BJ (cell line): Measurements from ENCODE around the gene GRB10. TPM values are rescaled to one million over a fixed set of nuclear protein-coding genes. Genes with fewer than 3 reads are reported as not detected.

Source experiments
- CTCF ChIA-PET: fragments of 350-600 bp; formaldehyde crosslinking; extraction: SDS; loops from one replicate; lab custom pipeline; 2021; ENCODE audit warnings: antibody characterized with exemption, inconsistent platforms; lab: Yijun Ruan, JAX
- POLR2A ChIA-PET: fragments of 300-600 bp; sonication (Branson Sonifier 250); formaldehyde crosslinking; extraction: SDS; loops from one replicate; lab custom pipeline; 2021; ENCODE audit warnings: antibody characterized with exemption; lab: Charles Lee
- DNase-seq: peaks from one replicate; pipeline ENCODE4 v3.0.0-alpha.2; 2011; ENCODE audit warnings: low read depth
- H3K27me3 ChIP-seq: 2 replicates; pipeline ENCODE4 v1.6.0; 2011; ENCODE audit warnings: low read length; ENCODE audit not compliant: control insufficient read depth, insufficient read depth
- H3K36me3 ChIP-seq: 2 replicates; pipeline ENCODE4 v1.5.1; 2011; ENCODE audit warnings: low read length; ENCODE audit not compliant: control insufficient read depth, insufficient read depth
- H3K4me3 ChIP-seq: 2 replicates; pipeline ENCODE4 v1.5.1; 2011; ENCODE audit warnings: low read depth, mild to moderate bottlenecking, control low read depth, low read length
- CTCF ChIP-seq: IDR thresholded peaks from 2 replicates; pipeline ENCODE4 v1.5.1; 2011; ENCODE audit warnings: low read depth, mild to moderate bottlenecking, control low read depth, inconsistent platforms, low read length, moderate library complexity; ENCODE audit not compliant: insufficient read depth
- polyA plus RNA-seq: library from polyadenylated mRNA; depleted of rRNA; stranded (reverse); fragments of >200 nt; gene quantifications from 2 replicates; pipeline ENCODE4 v1.2.3, GENCODE V29; 2011

The GRB10 gene
- polyA plus RNA-seq, 1 experiment, result 8.5 TPM

DNA sequence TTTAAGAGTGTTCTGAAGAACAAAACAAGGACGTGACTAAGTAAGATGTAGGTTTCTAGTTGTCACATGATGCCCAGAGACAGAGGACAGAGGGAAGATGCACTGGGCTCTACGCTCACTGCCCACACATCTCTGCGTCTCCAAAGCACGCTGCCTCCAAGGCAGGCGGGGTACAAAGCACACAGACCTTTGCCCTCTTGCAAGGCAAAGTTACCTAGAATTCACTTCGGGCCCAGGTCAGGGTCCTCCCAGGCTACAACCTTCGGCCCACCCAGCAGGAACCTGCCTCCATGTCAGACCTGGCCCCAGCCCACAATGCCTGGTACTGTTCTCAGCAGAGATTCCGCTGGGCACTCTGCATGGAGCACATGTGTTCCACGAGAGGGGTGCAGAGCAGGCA is 26.5 kb downstream of the GRB10 start:
- no peak for DNase-seq
- POLR2A ChIA-PET, result no interaction called here
- Histone ChIP-seq H3K4me3 (no peak overlapping the region), H3K36me3 (peaks cover 6% of the 10 kb centered on the region), H3K27me3 (no peaks in the 10 kb centered on the region)
- no peak for TF ChIP-seq CTCF
- CTCF ChIA-PET, result no interaction called here

DNA sequence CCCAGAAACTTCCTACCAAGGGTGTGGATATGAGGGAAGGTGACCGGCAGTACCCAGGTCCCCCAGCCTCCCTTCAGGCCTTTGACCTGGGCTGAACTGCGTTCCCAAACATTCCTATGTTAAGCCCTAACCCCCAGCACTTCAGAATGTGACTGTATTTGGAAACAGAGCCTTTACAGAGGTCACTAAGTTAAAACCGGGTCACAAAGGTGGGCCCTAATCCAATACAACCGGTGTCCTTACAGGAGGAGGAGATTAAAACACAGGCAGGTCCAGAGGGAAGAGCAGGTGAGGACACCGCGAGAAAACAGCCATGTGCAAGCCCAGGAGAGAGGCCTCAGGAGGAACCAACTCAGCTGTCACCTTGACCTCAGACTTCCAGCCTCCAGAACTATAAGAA is 28.0 kb downstream of the GRB10 start:
- no peak overlapping the region for H3K4me3 ChIP-seq
- no peaks in the 10 kb centered on the region for H3K27me3 ChIP-seq
- peaks cover 6% of the 10 kb centered on the region for H3K36me3 ChIP-seq
- POLR2A ChIA-PET, result interaction anchor here (0.7 kb wide), 1 partner anchor 379 kb away, joined by 3 read pairs; no protein-coding TSS in a partner anchor
- TF ChIP-seq CTCF, result no peak
- CTCF ChIA-PET, result no interaction called here
- no peak for DNase-seq

DNA sequence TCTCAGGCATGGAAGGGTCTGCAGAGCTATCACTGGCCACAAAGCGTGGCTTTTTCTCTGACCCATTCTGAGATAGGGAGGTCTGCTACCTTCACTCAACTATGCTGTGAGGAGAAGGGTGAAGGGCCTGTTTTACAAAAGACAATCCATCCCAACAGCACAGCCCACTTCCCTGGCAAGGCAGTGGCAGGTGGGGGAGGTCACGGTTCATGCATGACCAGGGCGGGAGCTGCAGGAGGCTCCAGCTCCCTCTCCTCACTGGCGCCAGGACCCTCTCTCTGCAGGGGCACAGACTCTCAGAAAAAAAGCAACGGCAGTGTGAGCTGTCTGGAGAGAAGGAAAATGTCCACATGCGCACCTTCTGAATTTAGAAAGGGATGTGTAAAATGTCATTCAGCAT is 28.5 kb downstream of the GRB10 start:
- TF ChIP-seq CTCF, result no peak
- no peak for DNase-seq
- Histone ChIP-seq H3K36me3 (peaks cover 6% of the 10 kb centered on the region), H3K27me3 (no peaks in the 10 kb centered on the region), H3K4me3 (no peak overlapping the region)
- ChIA-PET POLR2A (no interaction called here), CTCF (no interaction called here)

DNA sequence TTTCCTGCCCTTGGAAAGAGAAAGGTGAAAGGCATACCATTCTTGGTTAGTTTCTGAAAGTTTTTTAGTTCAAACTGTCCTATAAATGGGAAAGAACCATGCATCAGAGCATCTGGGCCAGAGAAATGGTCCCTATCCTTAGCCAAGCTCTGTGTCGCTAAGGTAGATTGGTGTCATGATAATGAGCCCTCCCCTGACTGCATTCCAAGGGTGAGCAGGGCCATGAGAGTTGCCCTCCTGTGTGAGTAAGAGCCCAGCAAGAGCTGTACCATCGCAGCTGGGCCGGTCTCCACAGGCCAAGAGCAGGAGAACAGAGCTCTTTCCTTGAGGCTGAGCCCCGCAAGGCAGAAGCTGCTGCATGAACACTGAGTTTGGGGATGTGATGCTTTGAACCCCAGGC is 30.3 kb downstream of the GRB10 start:
- H3K36me3 ChIP-seq, result peaks cover 6% of the 10 kb centered on the region
- ChIA-PET CTCF (interaction anchor here (1.4 kb wide), 1 partner anchor 315 kb away, joined by 3 read pairs; no protein-coding TSS in a partner anchor), POLR2A (interaction anchor here (0.6 kb wide), 1 partner anchor 344 kb away, joined by 3 read pairs; no protein-coding TSS in a partner anchor)
- H3K27me3 ChIP-seq, result no peaks in the 10 kb centered on the region
- TF ChIP-seq CTCF, result no peak
- H3K4me3 ChIP-seq, result no peak overlapping the region
- DNase-seq, result no peak

DNA sequence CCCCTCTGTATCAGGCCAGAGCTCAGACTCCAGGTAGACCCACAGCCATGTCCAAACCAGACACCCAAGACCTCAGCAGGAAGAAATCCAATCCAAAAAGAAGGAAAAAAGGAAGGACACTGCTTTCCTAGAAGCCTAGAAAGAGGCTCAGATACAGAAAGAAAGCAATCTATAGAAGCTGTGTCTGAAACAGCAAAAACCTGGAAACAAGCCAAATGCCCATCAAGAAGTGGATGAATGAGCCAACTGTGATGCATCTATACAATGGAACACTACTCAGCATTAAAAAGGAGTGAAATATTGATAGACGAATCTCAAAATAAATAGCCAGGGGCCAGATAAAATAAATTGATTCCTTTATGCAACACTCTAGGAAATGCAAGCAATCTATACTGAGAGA is 31.6 kb downstream of the GRB10 start:
- DNase-seq, result no peak
- ChIA-PET POLR2A (no interaction called here), CTCF (no interaction called here)
- no peaks in the 10 kb centered on the region for H3K27me3 ChIP-seq
- no peak for TF ChIP-seq CTCF
- H3K36me3 ChIP-seq, result peaks cover 5% of the 10 kb centered on the region; the same call in 1 of the 2 replicates
- no peak overlapping the region for H3K4me3 ChIP-seq
